Erythroblast (primary cell): ENCODE results near the gene ACTN2.

ENCODE experiments used
- GATA1 ChIP-seq: IDR thresholded peaks from 2 replicates; pipeline ENCODE4 v1.6.1; 2011; ENCODE audit warnings: low read depth, mild to moderate bottlenecking, control low read depth, low read length, moderate library complexity
- POLR2A ChIP-seq: IDR thresholded peaks from 2 replicates; pipeline ENCODE4 v1.6.1; 2011; ENCODE audit warnings: mild to moderate bottlenecking, low read length

DNA sequence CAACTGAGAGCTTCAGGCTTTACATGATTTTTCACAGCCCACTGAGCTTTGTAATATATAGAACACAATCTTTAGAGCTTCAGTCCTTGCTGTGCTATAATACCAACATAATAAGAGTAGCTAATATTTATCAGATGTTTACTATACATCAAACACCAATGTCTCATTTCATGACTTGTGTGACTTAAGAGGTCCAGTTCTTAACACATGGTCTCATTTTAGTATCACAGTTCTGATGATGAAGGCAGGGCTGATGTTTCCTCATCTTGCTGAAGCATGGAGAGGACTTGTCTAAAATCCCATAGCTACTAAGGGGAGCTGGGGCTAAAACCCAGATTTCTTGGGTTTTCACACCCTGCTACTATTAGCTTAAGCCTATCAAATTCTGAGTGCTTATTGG is 114.3 kb downstream of the ACTN2 start:
- TF ChIP-seq POLR2A (no peak), GATA1 (no peak)
